ENCODE results near the gene OR1N2.
"Not testable (repeated sequence)": the region's sequence is repeated elsewhere in the genome, so short reads cannot be mapped to it uniquely, and the experiment has no call there.

Gene OR1N2

DNA sequence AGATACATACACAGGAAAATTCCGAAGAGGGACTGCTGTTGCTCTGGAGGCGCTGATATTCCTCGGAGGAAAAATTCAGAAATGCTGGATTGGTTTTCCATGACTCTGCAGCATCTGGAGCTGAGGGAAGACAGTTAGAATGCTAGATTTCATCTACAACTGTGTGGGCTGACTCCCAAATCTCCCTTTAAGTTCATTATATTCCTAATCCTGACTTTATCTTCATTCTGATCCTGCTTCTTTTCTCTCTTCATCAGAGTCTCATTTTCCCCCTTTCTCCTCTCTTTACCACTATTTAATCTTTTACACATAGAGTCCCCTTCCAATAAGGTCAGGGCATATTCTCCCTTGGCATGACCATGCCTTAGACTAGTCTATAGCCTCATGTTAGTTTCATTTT is 25.7 kb upstream of the OR1N2 start, which contains the start of gene OR1N1:
Gene OR1N1, minus strand, starts transcription at position 101 of the 400 bp plus-strand sequence. Its CDS starts 0 bp downstream, at position 101.
- TF ChIP-seq, protein P1, sequence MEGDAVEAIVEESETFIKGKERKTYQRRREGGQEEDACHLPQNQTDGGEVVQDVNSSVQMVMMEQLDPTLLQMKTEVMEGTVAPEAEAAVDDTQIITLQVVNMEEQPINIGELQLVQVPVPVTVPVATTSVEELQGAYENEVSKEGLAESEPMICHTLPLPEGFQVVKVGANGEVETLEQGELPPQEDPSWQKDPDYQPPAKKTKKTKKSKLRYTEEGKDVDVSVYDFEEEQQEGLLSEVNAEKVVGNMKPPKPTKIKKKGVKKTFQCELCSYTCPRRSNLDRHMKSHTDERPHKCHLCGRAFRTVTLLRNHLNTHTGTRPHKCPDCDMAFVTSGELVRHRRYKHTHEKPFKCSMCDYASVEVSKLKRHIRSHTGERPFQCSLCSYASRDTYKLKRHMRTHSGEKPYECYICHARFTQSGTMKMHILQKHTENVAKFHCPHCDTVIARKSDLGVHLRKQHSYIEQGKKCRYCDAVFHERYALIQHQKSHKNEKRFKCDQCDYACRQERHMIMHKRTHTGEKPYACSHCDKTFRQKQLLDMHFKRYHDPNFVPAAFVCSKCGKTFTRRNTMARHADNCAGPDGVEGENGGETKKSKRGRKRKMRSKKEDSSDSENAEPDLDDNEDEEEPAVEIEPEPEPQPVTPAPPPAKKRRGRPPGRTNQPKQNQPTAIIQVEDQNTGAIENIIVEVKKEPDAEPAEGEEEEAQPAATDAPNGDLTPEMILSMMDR (IDR thresholded peaks at IDR 0.05; ENCODE audit: low read length, missing control alignments) = no peak
- H3K4me3 ChIP-seq (replicated peaks; ENCODE audit: low read depth, low read length) = no peak within 1 kb of the TSS
- no peak for DNase-seq (ENCODE audit: low read depth)

DNA sequence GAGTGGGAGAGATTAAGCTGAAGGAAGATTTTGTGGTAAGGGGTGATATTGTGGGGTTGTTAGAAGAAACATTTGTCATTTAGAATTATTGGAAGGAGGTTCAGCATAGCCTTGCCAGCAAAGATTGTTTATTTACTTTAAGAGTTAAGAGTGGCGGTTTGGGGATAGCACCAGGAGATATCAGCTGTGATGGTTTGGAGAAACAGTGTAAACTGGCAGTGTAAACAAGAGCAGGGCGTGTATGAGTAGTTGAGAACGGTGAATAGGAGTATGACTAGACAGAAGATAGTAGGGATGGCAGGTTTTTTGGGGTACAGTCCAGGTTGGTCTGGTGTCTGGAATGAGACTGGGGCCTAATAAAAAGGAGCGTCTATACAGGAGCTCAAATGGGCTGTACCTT is 21.8 kb upstream of the OR1N2 start:
- H3K4me3 ChIP-seq (replicated peaks; ENCODE audit: low read depth, low read length); DNase-seq (ENCODE audit: low read depth): not testable (repeated sequence)

DNA sequence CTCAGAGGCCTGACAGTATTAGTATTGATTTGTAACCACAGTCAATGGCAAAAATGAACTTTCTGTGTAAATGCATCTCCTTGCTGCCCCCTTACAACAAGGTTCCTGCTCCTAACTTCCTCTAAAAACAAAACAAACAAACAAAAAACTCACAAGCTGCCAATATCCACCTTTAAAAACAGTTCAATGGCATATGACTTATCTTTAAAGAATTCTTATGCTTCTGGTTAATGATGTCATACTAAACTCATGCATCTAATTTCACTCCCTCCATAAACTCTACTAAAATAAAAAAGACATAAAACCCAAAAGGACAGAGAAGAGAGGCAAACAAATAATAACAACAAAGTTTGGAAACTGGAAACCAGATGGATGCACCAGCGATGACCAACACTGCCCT is 16.8 kb upstream of the OR1N2 start:
- no peak for DNase-seq (ENCODE audit: low read depth)
- TF ChIP-seq, protein P1 (IDR thresholded peaks at IDR 0.05; ENCODE audit: low read length, missing control alignments) = no peak
- H3K4me3 ChIP-seq (replicated peaks; ENCODE audit: low read depth, low read length) = no peak overlapping the region

DNA sequence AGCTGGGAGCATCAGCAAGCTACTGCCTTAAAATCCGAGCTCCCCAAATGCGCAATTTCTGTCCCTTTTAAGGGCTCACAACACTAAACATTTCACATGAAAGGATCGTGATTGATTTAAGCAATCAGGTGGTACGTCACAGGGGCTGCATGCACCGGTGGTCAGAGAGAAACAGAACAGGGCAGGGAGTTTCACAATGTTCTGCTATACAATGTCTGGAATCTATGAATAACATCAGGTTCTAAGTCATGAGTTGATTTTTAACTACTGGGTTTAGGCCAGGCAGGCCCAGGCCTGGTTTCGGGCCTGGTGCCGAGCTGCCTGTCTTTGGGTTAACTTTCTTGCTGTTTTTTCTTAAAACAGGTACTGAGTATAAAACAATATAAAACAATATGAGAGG is 15.8 kb upstream of the OR1N2 start:
- DNase-seq (ENCODE audit: low read depth); H3K4me3 ChIP-seq (replicated peaks; ENCODE audit: low read depth, low read length): not testable (repeated sequence)

DNA sequence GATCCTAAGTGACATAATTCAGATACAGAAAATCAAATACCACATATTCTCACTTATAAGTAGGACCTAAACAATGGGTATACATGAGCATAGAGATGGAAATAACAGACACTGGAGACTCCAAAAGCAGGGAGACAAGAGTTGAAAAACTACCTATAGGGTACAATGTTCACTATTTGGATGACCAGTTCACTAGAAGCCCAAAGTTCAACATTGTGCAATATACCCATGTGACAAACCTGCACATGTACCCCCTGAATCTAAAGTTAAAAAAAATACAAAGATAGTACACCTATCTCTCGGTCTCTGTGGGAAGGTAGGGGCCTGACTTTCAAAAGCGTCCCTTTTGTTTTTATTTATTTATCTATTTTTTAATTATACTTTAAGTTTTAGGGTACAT is 14.2 kb upstream of the OR1N2 start:
- TF ChIP-seq, protein P1 (IDR thresholded peaks at IDR 0.05; ENCODE audit: low read length, missing control alignments) = no peak
- H3K4me3 ChIP-seq (replicated peaks; ENCODE audit: low read depth, low read length) = no peak overlapping the region
- no peak for DNase-seq (ENCODE audit: low read depth)

DNA sequence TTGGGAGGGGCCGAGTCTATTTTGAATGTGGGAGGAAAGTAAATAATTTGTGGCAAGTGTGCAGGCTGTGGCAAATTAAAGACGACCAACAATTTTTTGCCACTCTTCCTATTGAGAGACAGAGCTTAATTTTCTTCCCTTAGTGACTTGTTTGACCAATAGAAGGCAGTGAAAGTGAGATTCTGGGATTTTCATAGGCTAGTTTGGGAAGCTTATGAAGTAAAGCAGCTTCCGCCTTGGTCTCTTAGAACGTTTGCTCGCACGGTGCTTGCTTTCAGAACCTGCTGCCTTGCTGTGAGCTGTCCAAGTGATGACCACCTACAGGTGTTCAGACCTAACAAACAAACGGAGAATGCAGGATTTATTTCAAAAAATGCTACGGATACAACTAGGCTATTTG is 6.7 kb upstream of the OR1N2 start:
- TF ChIP-seq, protein P1 (IDR thresholded peaks at IDR 0.05; ENCODE audit: low read length, missing control alignments) = no peak
- H3K4me3 ChIP-seq (replicated peaks; ENCODE audit: low read depth, low read length) = no peak overlapping the region
- no peak for DNase-seq (ENCODE audit: low read depth)

DNA sequence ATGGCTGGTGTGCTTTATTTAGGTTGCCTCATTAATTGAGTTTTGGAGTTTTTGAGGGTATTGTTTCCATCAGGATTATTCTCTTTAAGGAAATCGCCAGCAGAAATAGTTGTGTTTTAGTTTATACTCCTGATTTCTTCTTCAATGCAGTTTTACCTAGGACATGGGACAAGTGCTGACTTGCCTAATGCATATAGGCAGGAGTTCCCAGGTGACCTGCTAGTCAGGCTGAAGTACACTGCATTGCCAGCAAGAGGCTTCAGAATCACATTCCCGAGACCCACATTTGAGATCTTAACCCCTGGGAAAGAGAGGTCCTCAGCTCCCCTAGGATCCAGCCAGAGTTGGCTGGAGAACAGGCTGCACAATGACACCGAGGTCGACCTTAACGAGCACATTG is 1.5 kb upstream of the OR1N2 start:
- no peak for DNase-seq (ENCODE audit: low read depth)
- TF ChIP-seq, protein P1 (IDR thresholded peaks at IDR 0.05; ENCODE audit: low read length, missing control alignments) = no peak
- no peak overlapping the region for H3K4me3 ChIP-seq (replicated peaks; ENCODE audit: low read depth, low read length)

DNA sequence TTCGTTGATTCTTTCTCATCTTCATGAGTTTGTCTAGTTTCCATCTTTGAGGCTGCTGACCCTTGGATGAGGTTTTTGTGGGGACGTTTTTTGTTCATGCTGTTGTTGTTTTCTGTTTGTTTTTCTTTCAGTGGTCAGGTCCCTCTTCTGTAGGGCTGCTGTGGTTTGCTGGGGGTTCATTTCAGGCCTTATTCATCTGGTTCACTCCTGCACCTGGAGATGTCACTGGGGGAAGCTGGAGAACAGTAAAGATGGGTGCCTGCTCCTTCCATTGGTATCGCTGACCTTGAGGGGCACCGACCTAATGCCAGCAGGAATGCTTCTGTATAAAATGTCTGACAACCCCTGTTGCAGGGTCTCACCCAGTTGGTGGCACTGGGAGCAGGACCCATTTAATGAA is 8.5 kb downstream of the OR1N2 start:
- no peak for DNase-seq (ENCODE audit: low read depth)
- TF ChIP-seq, protein P1 (IDR thresholded peaks at IDR 0.05; ENCODE audit: low read length, missing control alignments) = no peak
- H3K4me3 ChIP-seq (replicated peaks; ENCODE audit: low read depth, low read length) = no peak overlapping the region
